Measurements from ENCODE around the gene GPAT3. TPM values are rescaled to one million over a fixed set of nuclear protein-coding genes. Genes with fewer than 3 reads are reported as not detected.
"Not testable (repeated sequence)": the region's sequence is repeated elsewhere in the genome, so short reads cannot be mapped to it uniquely, and the experiment has no call there.

GPAT3 gene
- total RNA-seq, 2 donors from 2014 or later: 0.33 to 2.0 TPM

DNA sequence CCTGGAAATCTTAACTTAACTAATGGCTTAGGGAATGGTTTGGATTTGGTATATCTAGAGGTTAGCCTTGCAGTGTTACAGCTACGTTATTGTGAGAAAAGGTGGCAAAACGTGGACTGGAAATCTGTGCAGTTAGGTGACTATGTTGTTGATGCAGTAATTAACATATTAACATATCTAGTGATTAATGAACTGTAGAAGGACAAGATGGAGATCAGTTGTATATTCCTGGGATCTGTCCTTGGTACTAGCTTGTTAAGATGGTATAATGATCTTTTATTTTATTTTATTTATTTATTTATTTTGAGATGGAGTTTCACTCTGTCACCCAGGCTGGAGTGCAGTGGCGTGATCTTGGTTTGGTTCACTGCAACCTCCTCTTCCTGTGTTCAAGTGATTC is 36.9 kb downstream of the GPAT3 start:
- H3K4me3 Mint-ChIP-seq: no peak overlapping the region
- no peaks in the 10 kb centered on the region for H3K9me3 Mint-ChIP-seq
- no peaks in the 10 kb centered on the region for H3K36me3 ChIP-seq (ENCODE audit: control insufficient read depth, insufficient read depth, low read length)
- no peak overlapping the region for H3K4me3 ChIP-seq (ENCODE audit: low read length)
- H3K27me3 ChIP-seq (ENCODE audit: control insufficient read depth, insufficient read depth, low read length, poor library complexity, severe bottlenecking): no peaks in the 10 kb centered on the region
- no peaks in the 10 kb centered on the region for H3K27me3 Mint-ChIP-seq (ENCODE audit: insufficient read depth)
- no peaks in the 10 kb centered on the region for H3K4me1 ChIP-seq (ENCODE audit: control insufficient read depth, insufficient read depth, low read length)
- H3K27ac ChIP-seq (ENCODE audit: low read depth, low read length): no peak overlapping the region
- no peaks in the 10 kb centered on the region for H3K36me3 Mint-ChIP-seq (ENCODE audit: low read depth)
- H3K4me1 Mint-ChIP-seq: no peaks in the 10 kb centered on the region
- no peak overlapping the region for H3K27ac Mint-ChIP-seq
- no peak overlapping the region for H3K9ac ChIP-seq (ENCODE audit: extremely low read depth, low read length, poor library complexity, severe bottlenecking)
- H3K9me3 ChIP-seq (ENCODE audit: control insufficient read depth, low read length): no peaks in the 10 kb centered on the region
- TF ChIP-seq, protein P1, sequence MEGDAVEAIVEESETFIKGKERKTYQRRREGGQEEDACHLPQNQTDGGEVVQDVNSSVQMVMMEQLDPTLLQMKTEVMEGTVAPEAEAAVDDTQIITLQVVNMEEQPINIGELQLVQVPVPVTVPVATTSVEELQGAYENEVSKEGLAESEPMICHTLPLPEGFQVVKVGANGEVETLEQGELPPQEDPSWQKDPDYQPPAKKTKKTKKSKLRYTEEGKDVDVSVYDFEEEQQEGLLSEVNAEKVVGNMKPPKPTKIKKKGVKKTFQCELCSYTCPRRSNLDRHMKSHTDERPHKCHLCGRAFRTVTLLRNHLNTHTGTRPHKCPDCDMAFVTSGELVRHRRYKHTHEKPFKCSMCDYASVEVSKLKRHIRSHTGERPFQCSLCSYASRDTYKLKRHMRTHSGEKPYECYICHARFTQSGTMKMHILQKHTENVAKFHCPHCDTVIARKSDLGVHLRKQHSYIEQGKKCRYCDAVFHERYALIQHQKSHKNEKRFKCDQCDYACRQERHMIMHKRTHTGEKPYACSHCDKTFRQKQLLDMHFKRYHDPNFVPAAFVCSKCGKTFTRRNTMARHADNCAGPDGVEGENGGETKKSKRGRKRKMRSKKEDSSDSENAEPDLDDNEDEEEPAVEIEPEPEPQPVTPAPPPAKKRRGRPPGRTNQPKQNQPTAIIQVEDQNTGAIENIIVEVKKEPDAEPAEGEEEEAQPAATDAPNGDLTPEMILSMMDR (conservative IDR thresholded peaks at IDR 0.05): no peak
- no peak for DNase-seq
- 80 to 90% methylated on average over 1 to 3 of the region's 3 CpGs for WGBS, 2 experiments (ENCODE audit: insufficient coverage in 1 of 2, insufficient read length in 1 of 2)

DNA sequence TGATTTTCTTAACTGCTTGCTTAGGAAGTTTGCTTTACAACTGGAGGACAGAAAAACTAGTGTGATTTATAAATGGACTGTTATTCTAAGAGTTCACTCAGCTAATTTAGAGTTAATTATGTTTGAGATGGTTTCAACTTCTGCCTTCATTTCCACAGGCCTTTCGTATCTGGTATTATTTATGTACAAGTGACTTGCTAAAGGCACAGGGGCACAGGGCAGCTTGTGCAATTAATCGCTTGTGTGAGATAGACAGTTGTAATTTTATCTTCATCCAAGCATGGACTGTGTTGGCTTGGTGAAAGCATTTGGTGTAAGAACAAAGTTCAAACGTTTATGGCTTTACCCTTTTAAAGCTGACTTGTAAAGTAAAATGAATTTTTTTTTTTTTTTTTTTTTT is 38.3 kb downstream of the GPAT3 start:
- Mint-ChIP-seq H3K36me3 (ENCODE audit: low read depth) (no peaks in the 10 kb centered on the region), H3K27me3 (ENCODE audit: insufficient read depth) (no peaks in the 10 kb centered on the region), H3K9me3 (no peaks in the 10 kb centered on the region), H3K27ac (no peak overlapping the region), H3K4me3 (no peak overlapping the region), H3K4me1 (no peaks in the 10 kb centered on the region)
- Histone ChIP-seq H3K36me3 (ENCODE audit: control insufficient read depth, insufficient read depth, low read length) (no peaks in the 10 kb centered on the region), H3K9me3 (ENCODE audit: control insufficient read depth, low read length) (no peaks in the 10 kb centered on the region), H3K4me3 (ENCODE audit: low read length) (no peak overlapping the region), H3K27me3 (ENCODE audit: control insufficient read depth, insufficient read depth, low read length, poor library complexity, severe bottlenecking) (no peaks in the 10 kb centered on the region), H3K9ac (ENCODE audit: extremely low read depth, low read length, poor library complexity, severe bottlenecking) (no peak overlapping the region), H3K4me1 (ENCODE audit: control insufficient read depth, insufficient read depth, low read length) (no peaks in the 10 kb centered on the region), H3K27ac (ENCODE audit: low read depth, low read length) (no peak overlapping the region)
- TF ChIP-seq, protein P1 (conservative IDR thresholded peaks at IDR 0.05): no peak
- WGBS, 2 experiments (ENCODE audit: insufficient coverage in 1 of 2, insufficient read length in 1 of 2): 98 to 100% methylated on average over 1 to 2 of the region's 3 CpGs
- DNase-seq: no peak

DNA sequence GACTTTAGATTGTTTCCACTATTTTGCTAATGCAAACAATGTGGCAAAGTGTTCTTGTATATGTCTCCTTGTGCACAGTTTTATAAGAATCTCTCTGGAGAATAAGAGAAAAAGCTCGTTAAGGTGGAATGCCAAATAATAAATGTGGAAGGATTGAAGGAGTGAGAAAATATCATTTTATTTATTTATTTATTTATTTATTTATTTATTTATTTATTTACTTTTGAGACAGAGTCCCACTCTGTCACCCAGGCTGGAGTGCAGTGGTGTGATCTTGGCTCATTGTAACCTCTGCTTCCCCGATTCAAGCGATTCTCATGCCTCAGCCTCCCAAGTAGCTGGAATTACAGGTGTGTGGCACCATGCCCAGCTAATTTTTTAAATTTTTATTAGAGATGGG is 40.3 kb downstream of the GPAT3 start:
- not testable (repeated sequence) for H3K4me1 ChIP-seq (ENCODE audit: control insufficient read depth, insufficient read depth, low read length); H3K27me3 ChIP-seq (ENCODE audit: control insufficient read depth, insufficient read depth, low read length, poor library complexity, severe bottlenecking); H3K4me3 ChIP-seq (ENCODE audit: low read length); H3K27ac Mint-ChIP-seq; H3K27me3 Mint-ChIP-seq (ENCODE audit: insufficient read depth); H3K36me3 ChIP-seq (ENCODE audit: control insufficient read depth, insufficient read depth, low read length); H3K9ac ChIP-seq (ENCODE audit: extremely low read depth, low read length, poor library complexity, severe bottlenecking); H3K9me3 Mint-ChIP-seq; H3K36me3 Mint-ChIP-seq (ENCODE audit: low read depth); H3K9me3 ChIP-seq (ENCODE audit: control insufficient read depth, low read length); H3K27ac ChIP-seq (ENCODE audit: low read depth, low read length); DNase-seq; H3K4me1 Mint-ChIP-seq; H3K4me3 Mint-ChIP-seq
- 92 to 100% methylated on average over 2 to 3 of the region's 3 CpGs for WGBS, 2 experiments (ENCODE audit: insufficient coverage in 1 of 2, insufficient read length in 1 of 2)

All from endodermal cell (in vitro differentiated cells).